DND-41 (cell line): ENCODE results near the gene SHANK3.

Experiments
- ATAC-seq: fragments of 200-7000 bp; cut with Tn5 transposase; 3 replicates; pipeline ENCODE4 v1.9.1; 2021; ENCODE audit warnings: low read depth; ENCODE audit not compliant: insufficient read depth
- DNase-seq: peaks from one replicate; pipeline ENCODE4 v3.0.0-alpha.2; 2020
- H2AFZ ChIP-seq: 2 replicates; pipeline ENCODE4 v1.6.0; 2012; ENCODE audit warnings: low read depth, low read length
- H3K27ac ChIP-seq: 2 replicates; pipeline ENCODE4 v1.5.1; 2012; ENCODE audit warnings: low read length, inconsistent platforms
- H3K27me3 ChIP-seq: fragments of 200-600 bp; sonication (generic); 2 replicates; pipeline ENCODE4 v1.6.0; 2012; ENCODE audit warnings: low read length, mild to moderate bottlenecking, inconsistent platforms; ENCODE audit not compliant: insufficient read depth, poor library complexity
- H3K36me3 ChIP-seq: 2 replicates; pipeline ENCODE4 v1.5.1; 2012; ENCODE audit warnings: low read length, inconsistent platforms; ENCODE audit not compliant: insufficient read depth
- H3K4me1 ChIP-seq: 2 replicates; pipeline ENCODE4 v1.5.1; 2012; ENCODE audit warnings: mild to moderate bottlenecking, low read length; ENCODE audit not compliant: insufficient read depth
- H3K4me2 ChIP-seq: 2 replicates; pipeline ENCODE4 v1.6.0; 2012; ENCODE audit warnings: mild to moderate bottlenecking, moderate library complexity, low read length, inconsistent platforms; ENCODE audit not compliant: insufficient read depth
- H3K4me3 ChIP-seq, 2 experiments: fragments of 200-600 bp in 1 of 2; shearing (Covaris generic) in 1 of 2; 2 replicates each; pipeline ENCODE4 v1.5.1; 2012 to 2016; ENCODE audit warnings: inconsistent platforms in 2 of 2, low read length in 2 of 2, mild to moderate bottlenecking in 2 of 2, low read depth in 1 of 2, moderate library complexity in 1 of 2
- H3K79me2 ChIP-seq: 2 replicates; pipeline ENCODE4 v1.6.0; 2012; ENCODE audit warnings: low read length, inconsistent platforms; ENCODE audit not compliant: insufficient read depth
- H3K9ac ChIP-seq: 2 replicates; pipeline ENCODE4 v1.6.0; 2012; ENCODE audit warnings: low read depth, mild to moderate bottlenecking, inconsistent platforms, low read length, moderate library complexity
- H3K9me3 ChIP-seq: 2 replicates; pipeline ENCODE4 v1.5.1; 2012; ENCODE audit warnings: low read length, moderate library complexity, mild to moderate bottlenecking, inconsistent platforms; ENCODE audit not compliant: insufficient read depth, severe bottlenecking
- H4K20me1 ChIP-seq: 2 replicates; pipeline ENCODE4 v1.6.0; 2012; ENCODE audit warnings: low read length; ENCODE audit not compliant: insufficient read depth
- CTCF ChIP-seq: IDR thresholded peaks from 2 replicates; pipeline ENCODE4 v1.5.1; 2012; ENCODE audit warnings: borderline replicate concordance, low read length, moderate library complexity, mild to moderate bottlenecking; ENCODE audit not compliant: poor library complexity, severe bottlenecking; ENCODE audit errors: extremely low read depth
- EZH2 ChIP-seq: IDR thresholded peaks from 3 replicates; pipeline ENCODE4 v1.6.1; 2012; ENCODE audit warnings: borderline replicate concordance, low read depth, mild to moderate bottlenecking, moderate library complexity, low read length, inconsistent platforms; ENCODE audit not compliant: severe bottlenecking

The SHANK3 gene

GRCh38 chr22:50717709-50718351 lies 45.2 kb downstream of the SHANK3 start:
- no peaks in the 10 kb centered on the region for H3K9me3 ChIP-seq
- H2AFZ ChIP-seq: no peak overlapping the region
- H3K4me1 ChIP-seq: no peaks in the 10 kb centered on the region
- no peaks in the 10 kb centered on the region for H3K79me2 ChIP-seq
- ATAC-seq (no peak), DNase-seq (no peak)
- TF ChIP-seq EZH2 (no peak), CTCF (no peak)
- H3K27me3 ChIP-seq: peaks cover 4% of the 10 kb centered on the region
- H3K9ac ChIP-seq: no peak overlapping the region
- no peak overlapping the region for H3K4me2 ChIP-seq
- no peak overlapping the region for H3K27ac ChIP-seq
- no peaks in the 10 kb centered on the region for H3K36me3 ChIP-seq
- H4K20me1 ChIP-seq: peaks cover 16% of the 10 kb centered on the region
- no peak overlapping the region for H3K4me3 ChIP-seq

- Histone ChIP-seq H3K27ac (no peak overlapping the region), H3K4me1 (no peaks in the 10 kb centered on the region), H3K79me2 (no peaks in the 10 kb centered on the region), H3K27me3 (peaks cover 4% of the 10 kb centered on the region), H3K4me2 (no peak overlapping the region), H3K36me3 (no peaks in the 10 kb centered on the region), H2AFZ (no peak overlapping the region), H3K9me3 (no peaks in the 10 kb centered on the region), H3K4me3 (no peak overlapping the region), H4K20me1 (peaks cover 16% of the 10 kb centered on the region), H3K9ac (no peak overlapping the region)
- ATAC-seq (no peak), DNase-seq (no peak)
- TF ChIP-seq CTCF (no peak), EZH2 (no peak)
Observed at GRCh38 chr22:50718352-50718709, 45.7 kb downstream of the SHANK3 start.

- Histone ChIP-seq H3K4me2 (no peak overlapping the region), H3K79me2 (no peaks in the 10 kb centered on the region), H3K36me3 (no peaks in the 10 kb centered on the region), H3K4me3 (no peak overlapping the region), H3K27me3 (peaks cover 4% of the 10 kb centered on the region), H4K20me1 (peaks cover 9% of the 10 kb centered on the region), H3K9ac (no peak overlapping the region), H3K4me1 (no peaks in the 10 kb centered on the region), H3K27ac (no peak overlapping the region), H2AFZ (no peak overlapping the region), H3K9me3 (no peaks in the 10 kb centered on the region)
- ATAC-seq (no peak), DNase-seq (no peak)
- TF ChIP-seq CTCF (no peak), EZH2 (no peak)
Observed at GRCh38 chr22:50719814-50720300, 47.2 kb downstream of the SHANK3 start.
